HEK293 (cell line): Measurements from ENCODE around the gene LYL1.

Experiments
- GLI4 ChIP-seq: fragments of 450-650 bp; formaldehyde crosslinking; IDR thresholded peaks from 2 replicates; pipeline ENCODE4 v1.5.1; 2016; ENCODE audit warnings: missing biosample characterization, missing genetic modification characterization
- ZBTB7A ChIP-seq: fragments of 450-650 bp; formaldehyde crosslinking; IDR thresholded peaks from 2 replicates; pipeline ENCODE4 v1.5.1; 2016; ENCODE audit warnings: low read depth, missing biosample characterization, missing genetic modification characterization
- ZNF624 ChIP-seq: fragments of 450-650 bp; formaldehyde crosslinking; IDR thresholded peaks from 2 replicates; pipeline ENCODE4 v1.5.1; 2017; ENCODE audit warnings: missing biosample characterization, missing genetic modification characterization
- ZNF660 ChIP-seq: fragments of 450-650 bp; IDR thresholded peaks from 2 replicates; pipeline ENCODE4 v1.5.1; 2018; ENCODE audit warnings: missing biosample characterization, mild to moderate bottlenecking, missing genetic modification characterization
- ZNF76 ChIP-seq: fragments of 450-650 bp; formaldehyde crosslinking; IDR thresholded peaks from 2 replicates; pipeline ENCODE4; 2016; ENCODE audit warnings: low read depth, missing biosample characterization, missing genetic modification characterization, borderline replicate concordance
- TF ChIP-seq, protein P1 (sequence below): fragments of 450-650 bp; IDR thresholded peaks from 2 replicates; pipeline ENCODE4 v1.5.1; 2018; ENCODE audit warnings: missing biosample characterization, mild to moderate bottlenecking, missing genetic modification characterization
- TF ChIP-seq, protein P2 (sequence below): fragments of 450-650 bp; formaldehyde crosslinking; IDR thresholded peaks from 2 replicates; pipeline ENCODE4 v1.5.1; 2016; ENCODE audit warnings: missing biosample characterization, missing genetic modification characterization
- TF ChIP-seq, protein P3 (sequence below): sonication (generic); formaldehyde crosslinking; IDR thresholded peaks from 2 replicates; pipeline ENCODE4 v1.8.1; 2022; ENCODE audit warnings: mild to moderate bottlenecking, moderate library complexity, missing genetic modification reagents
- TF ChIP-seq, protein P4 (sequence below): fragments of 450-650 bp; formaldehyde crosslinking; IDR thresholded peaks from 2 replicates; pipeline ENCODE4 v1.5.1; 2016; ENCODE audit warnings: missing biosample characterization, missing genetic modification characterization, borderline replicate concordance

DNA sequence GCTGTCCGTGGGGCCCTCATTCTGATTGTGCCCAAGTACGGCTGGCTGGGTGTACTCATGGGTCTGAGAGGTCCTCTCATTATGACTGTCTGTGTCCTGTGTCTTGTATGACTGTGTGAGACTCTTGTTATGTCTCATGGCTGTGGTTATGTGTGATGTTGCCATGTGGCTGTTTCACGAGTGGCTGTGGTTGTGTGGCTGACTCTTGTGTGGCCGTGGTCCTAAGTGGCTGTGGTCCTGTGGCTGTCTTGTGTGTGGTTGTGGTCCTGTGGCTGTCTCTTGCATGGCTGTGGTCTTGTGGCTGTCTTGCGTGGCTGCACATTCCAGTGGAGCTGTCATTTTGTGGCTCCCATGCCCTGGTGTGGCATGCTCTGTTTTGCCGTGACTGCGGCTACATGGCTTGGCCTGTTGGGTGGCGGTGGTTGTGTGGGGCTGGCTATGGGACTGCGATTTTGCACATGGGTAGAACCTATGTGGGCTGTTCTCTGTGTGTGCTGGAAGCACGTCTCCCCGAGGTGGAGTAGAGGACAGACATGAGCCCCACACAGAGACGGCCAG lies 2.5 kb downstream of the LYL1 start:
- TF ChIP-seq GLI4 (tag by site-specific recombination) = no peak
- TF ChIP-seq, protein P1, sequence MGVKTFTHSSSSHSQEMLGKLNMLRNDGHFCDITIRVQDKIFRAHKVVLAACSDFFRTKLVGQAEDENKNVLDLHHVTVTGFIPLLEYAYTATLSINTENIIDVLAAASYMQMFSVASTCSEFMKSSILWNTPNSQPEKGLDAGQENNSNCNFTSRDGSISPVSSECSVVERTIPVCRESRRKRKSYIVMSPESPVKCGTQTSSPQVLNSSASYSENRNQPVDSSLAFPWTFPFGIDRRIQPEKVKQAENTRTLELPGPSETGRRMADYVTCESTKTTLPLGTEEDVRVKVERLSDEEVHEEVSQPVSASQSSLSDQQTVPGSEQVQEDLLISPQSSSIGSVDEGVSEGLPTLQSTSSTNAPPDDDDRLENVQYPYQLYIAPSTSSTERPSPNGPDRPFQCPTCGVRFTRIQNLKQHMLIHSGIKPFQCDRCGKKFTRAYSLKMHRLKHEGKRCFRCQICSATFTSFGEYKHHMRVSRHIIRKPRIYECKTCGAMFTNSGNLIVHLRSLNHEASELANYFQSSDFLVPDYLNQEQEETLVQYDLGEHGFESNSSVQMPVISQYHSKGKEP (tag by site-specific recombination) = no peak
- TF ChIP-seq ZBTB7A (tag by site-specific recombination) = no peak
- TF ChIP-seq ZNF660 (tag by site-specific recombination) = no peak
- TF ChIP-seq, protein P2, sequence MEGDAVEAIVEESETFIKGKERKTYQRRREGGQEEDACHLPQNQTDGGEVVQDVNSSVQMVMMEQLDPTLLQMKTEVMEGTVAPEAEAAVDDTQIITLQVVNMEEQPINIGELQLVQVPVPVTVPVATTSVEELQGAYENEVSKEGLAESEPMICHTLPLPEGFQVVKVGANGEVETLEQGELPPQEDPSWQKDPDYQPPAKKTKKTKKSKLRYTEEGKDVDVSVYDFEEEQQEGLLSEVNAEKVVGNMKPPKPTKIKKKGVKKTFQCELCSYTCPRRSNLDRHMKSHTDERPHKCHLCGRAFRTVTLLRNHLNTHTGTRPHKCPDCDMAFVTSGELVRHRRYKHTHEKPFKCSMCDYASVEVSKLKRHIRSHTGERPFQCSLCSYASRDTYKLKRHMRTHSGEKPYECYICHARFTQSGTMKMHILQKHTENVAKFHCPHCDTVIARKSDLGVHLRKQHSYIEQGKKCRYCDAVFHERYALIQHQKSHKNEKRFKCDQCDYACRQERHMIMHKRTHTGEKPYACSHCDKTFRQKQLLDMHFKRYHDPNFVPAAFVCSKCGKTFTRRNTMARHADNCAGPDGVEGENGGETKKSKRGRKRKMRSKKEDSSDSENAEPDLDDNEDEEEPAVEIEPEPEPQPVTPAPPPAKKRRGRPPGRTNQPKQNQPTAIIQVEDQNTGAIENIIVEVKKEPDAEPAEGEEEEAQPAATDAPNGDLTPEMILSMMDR = no peak
- TF ChIP-seq ZNF76 (tag by site-specific recombination) = no peak
- TF ChIP-seq, protein P3, sequence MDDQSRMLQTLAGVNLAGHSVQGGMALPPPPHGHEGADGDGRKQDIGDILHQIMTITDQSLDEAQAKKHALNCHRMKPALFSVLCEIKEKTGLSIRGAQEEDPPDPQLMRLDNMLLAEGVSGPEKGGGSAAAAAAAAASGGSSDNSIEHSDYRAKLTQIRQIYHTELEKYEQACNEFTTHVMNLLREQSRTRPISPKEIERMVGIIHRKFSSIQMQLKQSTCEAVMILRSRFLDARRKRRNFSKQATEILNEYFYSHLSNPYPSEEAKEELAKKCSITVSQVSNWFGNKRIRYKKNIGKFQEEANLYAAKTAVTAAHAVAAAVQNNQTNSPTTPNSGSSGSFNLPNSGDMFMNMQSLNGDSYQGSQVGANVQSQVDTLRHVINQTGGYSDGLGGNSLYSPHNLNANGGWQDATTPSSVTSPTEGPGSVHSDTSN (CRISPR knock-in tag) = no peak
- TF ChIP-seq, protein P4, sequence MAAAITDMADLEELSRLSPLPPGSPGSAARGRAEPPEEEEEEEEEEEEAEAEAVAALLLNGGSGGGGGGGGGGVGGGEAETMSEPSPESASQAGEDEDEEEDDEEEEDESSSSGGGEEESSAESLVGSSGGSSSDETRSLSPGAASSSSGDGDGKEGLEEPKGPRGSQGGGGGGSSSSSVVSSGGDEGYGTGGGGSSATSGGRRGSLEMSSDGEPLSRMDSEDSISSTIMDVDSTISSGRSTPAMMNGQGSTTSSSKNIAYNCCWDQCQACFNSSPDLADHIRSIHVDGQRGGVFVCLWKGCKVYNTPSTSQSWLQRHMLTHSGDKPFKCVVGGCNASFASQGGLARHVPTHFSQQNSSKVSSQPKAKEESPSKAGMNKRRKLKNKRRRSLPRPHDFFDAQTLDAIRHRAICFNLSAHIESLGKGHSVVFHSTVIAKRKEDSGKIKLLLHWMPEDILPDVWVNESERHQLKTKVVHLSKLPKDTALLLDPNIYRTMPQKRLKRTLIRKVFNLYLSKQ (tag by site-specific recombination) = no peak
- no peak for TF ChIP-seq ZNF624 (tag by site-specific recombination)
